Right lobe of liver (tissue), 6 donors: ENCODE measurements around the gene LUZP1. TPM values are rescaled to one million over a fixed set of nuclear protein-coding genes. Genes with fewer than 3 reads are reported as not detected.

Experiments
- ATAC-seq, 4 donors: fragments of 200-7000 bp; cut with Tn5 transposase; one replicate each; pipeline ENCODE4 v1.9.1; 2020; ENCODE audit warnings: mild to moderate bottlenecking in 4 of 4, moderate library complexity in 4 of 4
- DNase-seq, 3 donors: peaks; one replicate each; pipeline ENCODE4 v3.0.0-alpha.2; 2020
- H3K27ac ChIP-seq, 3 donors: fragments of 200-600 bp; one replicate each; pipeline ENCODE4 v1.8.0; 2022
- H3K27me3 ChIP-seq, 2 donors: fragments of 200-600 bp; one replicate each; pipeline ENCODE4 v1.8.0; 2022
- H3K36me3 ChIP-seq, 4 donors: fragments of 200-600 bp; sonication (generic) in 1 of 4; one replicate each; pipeline versions ENCODE4 v1.5.1 to v1.8.0; 2017 to 2022; ENCODE audit warnings: control low read depth in 1 of 4
- H3K4me1 ChIP-seq, 4 donors: fragments of 200-600 bp; sonication (generic) in 1 of 4; one replicate each; pipeline versions ENCODE4 v1.5.1 to v1.8.0; 2017 to 2022; ENCODE audit warnings: control low read depth in 1 of 4
- H3K4me3 ChIP-seq, 3 donors: fragments of 200-600 bp; one replicate each; pipeline ENCODE4 v1.8.0; 2022
- H3K9me3 ChIP-seq, 4 donors: fragments of 200-600 bp; sonication (generic) in 1 of 4; one replicate each; pipeline versions ENCODE4 v1.5.1 to v1.8.0; 2017 to 2022; ENCODE audit warnings: control low read depth in 1 of 4
- CTCF ChIP-seq, 4 donors: fragments of 200-600 bp in 3 of 4; fragments of 450-650 bp in 1 of 4; IDR thresholded peaks; one replicate each; pipeline versions ENCODE4 v1.5.1 to v1.8.0; 2016 to 2022; ENCODE audit warnings: antibody characterized with exemption in 4 of 4, mild to moderate bottlenecking in 2 of 4
- POLR2A ChIP-seq: fragments of 450-650 bp; IDR thresholded peaks from one replicate; pipeline ENCODE4 v1.6.1; 2017; ENCODE audit warnings: antibody characterized with exemption, mild to moderate bottlenecking
- WGBS: methylation state at CpG from one replicate; pipeline ENCODE4 v1.1.6; 2018; ENCODE audit warnings: low coverage, low lambda C conversion rate; ENCODE audit not compliant: insufficient coverage; ENCODE audit errors: missing lambda C conversion rate; 5-methylcytosine and 5-hydroxymethylcytosine counted together
- intact Hi-C, 2 donors: fragments of 100-400 bp; cut with DNase I; formaldehyde crosslinking; loops; one replicate each; pipeline versions ENCODE4 v1.11.2 to v1.14.1; 2022
- total RNA-seq, 6 experiments: library from RNA; depleted of rRNA in 2 of 6; stranded (reverse); fragments of >200 nt in 2 of 6; fragmentation: NEBNext Ultra II Directional in 3 of 6; extraction: Animal tissue kit (Norgen Biotek cat#: 25700) in 3 of 6; gene quantifications; one replicate each; pipeline versions ENCODE4 v1.1.0 to v1.2.4, GENCODE V29; 2016 to 2023
- donor health status: DM: no; HTN: yes; CAD: no.
- donor health status: DM: no; HTN: no; CAD: no.
- donor health status: DM: no; HTN: no; CAD: no.
- donor health status: DM: no; HTN: yes; CAD: no.
- donor health status: DM: no; HTN: yes; CAD: no.

Gene LUZP1
- total RNA-seq, 6 experiments from 2014 or later: 4.1 to 8.0 (median 6.1) TPM

- peaks cover 0 to 5% (median 0%) of the 10 kb centered on the region in 4 donors for H3K4me1 ChIP-seq
- WGBS: 3% methylated on average over 6 of the region's 45 CpGs
- DNase-seq (peak; percentile 43 to 62 (median 58)), ATAC-seq (peak; percentile 53 to 75 (median 64))
- H3K4me3 ChIP-seq: peak overlapping the region; percentile 82 to 86 (median 85)
- no peaks in the 10 kb centered on the region for H3K36me3 ChIP-seq
- no peak for TF ChIP-seq CTCF (IDR thresholded peaks at IDR 0.05)
- no peak for TF ChIP-seq POLR2A
- H3K9me3 ChIP-seq: no peaks in the 10 kb centered on the region
- no peaks in the 10 kb centered on the region for H3K27me3 ChIP-seq
- intact Hi-C loops: no loop called here
- peak overlapping the region; percentile 3 to 76 (median 54) for H3K27ac ChIP-seq
Measured at GRCh38 chr1:23167353-23168078, 1.1 kb downstream of the LUZP1 start.

- DNase-seq (no peak), ATAC-seq (no peak)
- TF ChIP-seq POLR2A (no peak), CTCF (IDR thresholded peaks at IDR 0.05) (no peak)
- intact Hi-C loops: no loop called here
- Histone ChIP-seq H3K27ac (peak overlapping the region in 1 of 3 donors; percentile 54), H3K9me3 (no peaks in the 10 kb centered on the region), H3K27me3 (no peaks in the 10 kb centered on the region), H3K4me3 (peak overlapping the region in 2 of 3 donors; percentile 82 to 85), H3K4me1 (peaks cover 0 to 5% (median 0%) of the 10 kb centered on the region in 4 donors), H3K36me3 (no peaks in the 10 kb centered on the region)
Measured at GRCh38 chr1:23166854-23167253, 1.8 kb downstream of the LUZP1 start.

- H3K4me1 ChIP-seq: peaks cover 0 to 10% (median 4%) of the 10 kb centered on the region in 4 donors
- 54% methylated on average over 3 of the region's 3 CpGs for WGBS
- H3K9me3 ChIP-seq: no peaks in the 10 kb centered on the region
- H3K4me3 ChIP-seq: no peak overlapping the region
- ATAC-seq (no peak), DNase-seq (no peak)
- no peaks in the 10 kb centered on the region for H3K36me3 ChIP-seq
- TF ChIP-seq CTCF (IDR thresholded peaks at IDR 0.05) (no peak), POLR2A (no peak)
- no peak overlapping the region for H3K27ac ChIP-seq
- intact Hi-C loops: no loop called here
- H3K27me3 ChIP-seq: no peaks in the 10 kb centered on the region
Measured at GRCh38 chr1:23163395-23163794, 5.3 kb downstream of the LUZP1 start.

- ATAC-seq (peak; percentile 71 to 87 (median 82)), DNase-seq (no peak)
Measured at GRCh38 chr1:23159963-23160877, 8.4 kb downstream of the LUZP1 start.

More at GRCh38 chr1:23159963-23160877, 8.4 kb downstream of the LUZP1 start:
- H3K4me1 ChIP-seq: peaks cover 0 to 8% (median 2%) of the 10 kb centered on the region in 4 donors
- intact Hi-C loops: no loop called here
- TF ChIP-seq POLR2A (no peak), CTCF (IDR thresholded peaks at IDR 0.05) (no peak)
- H3K27ac ChIP-seq: no peak overlapping the region
- no peaks in the 10 kb centered on the region for H3K9me3 ChIP-seq
- WGBS: 35% methylated on average over 5 of the region's 5 CpGs
- no peaks in the 10 kb centered on the region for H3K36me3 ChIP-seq
- H3K4me3 ChIP-seq: no peak overlapping the region
- no peaks in the 10 kb centered on the region for H3K27me3 ChIP-seq
